HCT116 (cell line): ENCODE data around the gene GSK3A. TPM values are rescaled to one million over a fixed set of nuclear protein-coding genes. Genes with fewer than 3 reads are reported as not detected.

ENCODE experiments used
- ATAC-seq: fragments of 200-7000 bp; cut with Tn5 transposase; 2 replicates; pipeline ENCODE4 v1.9.1; 2020; ENCODE audit warnings: mild to moderate bottlenecking, moderate library complexity
- BruUV-seq: library from RNA; stranded (reverse); fragments of 400-500 nt; replicated peaks from 2 replicates; lab custom pipeline; 2021; lab: Mats Ljungman, UMichigan
- CTCF ChIA-PET: fragments of 300-600 bp; sonication (Branson Sonifier 250); formaldehyde crosslinking; loops from one replicate; lab custom pipeline; 2021; ENCODE audit warnings: antibody characterized with exemption; lab: Charles Lee
- POLR2A ChIA-PET: fragments of 300-600, 350-600 bp; sonication (Branson Sonifier 250); formaldehyde crosslinking; loops from one replicate; lab custom pipeline; 2021; ENCODE audit warnings: antibody characterized with exemption; lab: Charles Lee
- RAD21 ChIA-PET, 2 experiments: fragments of 300-600 bp; sonication (Branson Sonifier 250); formaldehyde crosslinking; loops; one replicate each; lab custom pipeline; 2023; ENCODE audit warnings: low total read pairs in 2 of 2; ENCODE audit not compliant: uncharacterized antibody in 2 of 2, unreplicated experiment in 2 of 2, low non-redundant PET in 1 of 2; lab: Charles Lee
- DNase-seq: peaks from one replicate; pipeline ENCODE4 v3.0.0-alpha.2; 2010; ENCODE audit warnings: low read depth, low spot score
- H2AFZ ChIP-seq: fragments of 200-600 bp; shearing (Covaris generic), sonication (generic); 2 replicates; pipeline ENCODE4 v1.6.1; 2017; ENCODE audit warnings: low read depth, mixed run types, mixed read lengths, antibody characterized with exemption, low read length; ENCODE audit not compliant: poor library complexity, severe bottlenecking
- H3K27ac ChIP-seq: 2 replicates; pipeline ENCODE4 v1.5.1; 2012; ENCODE audit warnings: low read depth, low read length
- H3K27me3 ChIP-seq: fragments of 200-600 bp; sonication (generic); 2 replicates; pipeline ENCODE4 v1.6.1; 2016; ENCODE audit warnings: mixed run types, low read length, mixed read lengths; ENCODE audit not compliant: insufficient read depth
- H3K36me3 ChIP-seq, 2 experiments: fragments of 200-500 bp in 1 of 2; fragments of 200-600 bp in 1 of 2; sonication (Bioruptor generic) in 1 of 2; sonication (generic) in 1 of 2; 2 replicates each; pipeline versions ENCODE4 v1.5.1 to v1.6.1; 2014 to 2016; ENCODE audit warnings: low read length in 2 of 2, inconsistent platforms in 1 of 2, mixed read lengths in 1 of 2, mixed run types in 1 of 2; ENCODE audit not compliant: insufficient read depth in 2 of 2, control insufficient read depth in 1 of 2
- H3K4me1 ChIP-seq, 2 experiments: fragments of 200-600 bp in 1 of 2; sonication (generic) in 1 of 2; 2 replicates each; pipeline versions ENCODE4 v1.5.1 to v1.6.1; 2012 to 2017; ENCODE audit warnings: low read length in 2 of 2, inconsistent platforms in 1 of 2, mild to moderate bottlenecking in 1 of 2, mixed read lengths in 1 of 2, mixed run types in 1 of 2, moderate library complexity in 1 of 2; ENCODE audit not compliant: insufficient read depth in 2 of 2, control insufficient read depth in 1 of 2
- H3K4me2 ChIP-seq: fragments of 200-600 bp; sonication (generic); 2 replicates; pipeline ENCODE4 v1.6.1; 2017; ENCODE audit warnings: mixed run types, low read length, mixed read lengths
- H3K4me3 ChIP-seq, 2 experiments: fragments of 200-600 bp in 1 of 2; sonication (generic) in 1 of 2; replicated peaks in 1 of 2; 2 replicates each; pipeline ENCODE4 v1.5.1; 2011 to 2016; ENCODE audit warnings: low read length in 2 of 2, control low read depth in 1 of 2, low read depth in 1 of 2, mild to moderate bottlenecking in 1 of 2, mixed read lengths in 1 of 2, mixed run types in 1 of 2
- H3K79me2 ChIP-seq: fragments of 200-600 bp; sonication (generic); 2 replicates; pipeline ENCODE4 v1.6.1; 2017; ENCODE audit warnings: mild to moderate bottlenecking, mixed run types, low read length, moderate library complexity, mixed read lengths; ENCODE audit not compliant: insufficient read depth
- H3K9ac ChIP-seq: fragments of 200-600 bp; sonication (generic); 2 replicates; pipeline ENCODE4 v1.6.1; 2016; ENCODE audit warnings: low read length, mixed read lengths
- H3K9me2 ChIP-seq: fragments of 200-600 bp; sonication (generic), shearing (Covaris generic); 2 replicates; pipeline ENCODE4 v1.6.1; 2017; ENCODE audit warnings: mixed run types, mild to moderate bottlenecking, moderate library complexity; ENCODE audit not compliant: insufficient read depth
- H3K9me3 ChIP-seq, 2 experiments: fragments of 200-500 bp in 1 of 2; fragments of 200-600 bp in 1 of 2; sonication (Bioruptor generic) in 1 of 2; sonication (generic) in 1 of 2; 2 replicates each; pipeline ENCODE4 v1.6.1; 2014 to 2017; ENCODE audit warnings: low read length in 2 of 2, mixed read lengths in 2 of 2, inconsistent platforms in 1 of 2, low read depth in 1 of 2, mild to moderate bottlenecking in 1 of 2, mixed run types in 1 of 2, moderate library complexity in 1 of 2; ENCODE audit not compliant: control insufficient read depth in 1 of 2, insufficient read depth in 1 of 2
- H4K20me1 ChIP-seq: fragments of 200-600 bp; sonication (generic), shearing (Covaris generic); 2 replicates; pipeline ENCODE4 v1.6.1; 2017; ENCODE audit warnings: mixed run types, mild to moderate bottlenecking, moderate library complexity; ENCODE audit not compliant: insufficient read depth
- ATF3 ChIP-seq: IDR thresholded peaks from 2 replicates; pipeline ENCODE4 v1.6.1; 2012
- CBX3 ChIP-seq: IDR thresholded peaks from 2 replicates; pipeline ENCODE4 v1.6.1; 2012; ENCODE audit warnings: low read depth
- CTCF ChIP-seq, 3 experiments: fragments of 200-600 bp in 1 of 3; sonication (generic) in 1 of 3; IDR thresholded peaks in 2 of 3; conservative IDR thresholded peaks in 1 of 3; 2 replicates each; pipeline ENCODE4 v1.5.1; 2012 to 2017; ENCODE audit warnings: low read depth in 2 of 3, low read length in 2 of 3, antibody characterized with exemption in 1 of 3, borderline replicate concordance in 1 of 3, control low read depth in 1 of 3, mild to moderate bottlenecking in 1 of 3, mixed read lengths in 1 of 3, mixed run types in 1 of 3, moderate library complexity in 1 of 3; ENCODE audit not compliant: insufficient read depth in 1 of 3
- EGR1 ChIP-seq: IDR thresholded peaks from 2 replicates; pipeline ENCODE4 v1.6.1; 2012; ENCODE audit warnings: low read depth
- ELF1 ChIP-seq: IDR thresholded peaks from 2 replicates; pipeline ENCODE4 v1.6.1; 2012; ENCODE audit warnings: low read depth, borderline replicate concordance
- EZH2phosphoT487 ChIP-seq: fragments of 200-600 bp; IDR thresholded peaks from 2 replicates; pipeline ENCODE4 v1.6.1; 2018; ENCODE audit warnings: antibody characterized with exemption, borderline replicate concordance
- ZNF274 ChIP-seq: fragments of 200-500 bp; sonication (Bioruptor generic); IDR thresholded peaks from 2 replicates; pipeline ENCODE4 v1.6.1; 2014; ENCODE audit warnings: mild to moderate bottlenecking, low read depth, low read length, inconsistent platforms
- intact Hi-C: fragments of 100-400 bp; cut with micrococcal nuclease; formaldehyde crosslinking; loops from 2 replicates; pipeline ENCODE4 v1.10.0; 2022
- total RNA-seq: library from RNA; stranded (reverse); gene quantifications from one replicate; pipeline ENCODE4 v1.2.1, GENCODE V29; 2021; ENCODE audit not compliant: unreplicated experiment

Gene GSK3A
- total RNA-seq, 1 experiment from 2014 or later = 57.2 TPM

- H3K9ac ChIP-seq = no peak overlapping the region
- H3K9me2 ChIP-seq = no peaks in the 10 kb centered on the region
- BruUV-seq = no TSS peak
These were observed 8.0 kb downstream of the GSK3A start for GRCh38 chr19:42234364-42234763.

More at GRCh38 chr19:42234364-42234763, 8.0 kb downstream of the GSK3A start:
- Histone ChIP-seq H3K27me3 (no peaks in the 10 kb centered on the region), H3K79me2 (peaks cover 48% of the 10 kb centered on the region), H3K4me3 (no peak overlapping the region), H4K20me1 (no peaks in the 10 kb centered on the region), H2AFZ (no peak overlapping the region), H3K27ac (no peak overlapping the region), H3K36me3 (peaks cover 45 to 49% of the 10 kb centered on the region in 2 experiments; a peak in 3 of 4 replicates), H3K4me1 (no peaks in the 10 kb centered on the region), H3K9me3 (no peaks in the 10 kb centered on the region), H3K4me2 (no peak overlapping the region)
- DNase-seq (no peak), ATAC-seq (no peak)
- TF ChIP-seq ELF1 (no peak), ATF3 (no peak), EGR1 (no peak), CBX3 (no peak), EZH2phosphoT487 (no peak), CTCF (IDR thresholded peaks at IDR 0.05 in 2 of 3, conservative IDR thresholded peaks at IDR 0.05 in 1 of 3; ENCODE audit: borderline replicate concordance in 1 of 3, insufficient read depth in 1 of 3, low read depth in 2 of 3, low read length in 2 of 3) (no peak), ZNF274 (no peak)
- intact Hi-C loops = no loop called here
- RAD21 ChIA-PET = no interaction called here
- POLR2A ChIA-PET = no interaction called here
- CTCF ChIA-PET = no interaction called here
